GM21619 (cell line): ENCODE data around the gene AIFM1.

Experiments
- ATAC-seq: cut with Tn5 transposase; IDR thresholded peaks from one replicate; pipeline ENCODE4 v1.9.1; 2021; ENCODE audit not compliant: unreplicated experiment

Gene AIFM1

GRCh38 chrX:130171446-130172126 lies 5.9 kb upstream of the AIFM1 start, which contains the start of gene RAB33A:
TSS of gene RAB33A (plus strand) at chrX:130171962. CDS start at chrX:130172063, 101 bp downstream.
- ATAC-seq: no peak

- peak; percentile 73 for ATAC-seq
Observed at GRCh38 chrX:130170752-130171445, 5.3 kb upstream of the AIFM1 start.

- ATAC-seq: no peak
Observed at GRCh38 chrX:130167040-130167439, 1.4 kb upstream of the AIFM1 start.

- no peak for ATAC-seq
Observed at GRCh38 chrX:130166503-130166777, 799 bp upstream of the AIFM1 start.

GRCh38 chrX:130165181-130165702 lies 399 bp downstream of the AIFM1 start:
- no peak for ATAC-seq

GRCh38 chrX:130163398-130163797 lies 2.2 kb downstream of the AIFM1 start:
- ATAC-seq: no peak

GRCh38 chrX:130162094-130162735 lies 3.4 kb downstream of the AIFM1 start:
- no peak for ATAC-seq

- ATAC-seq: no peak
Observed at GRCh38 chrX:130159776-130160175, 5.9 kb downstream of the AIFM1 start.

- ATAC-seq: no peak
Observed at GRCh38 chrX:130158311-130158710, 7.3 kb downstream of the AIFM1 start.

- ATAC-seq: no peak
Observed at GRCh38 chrX:130155564-130155963, 10.1 kb downstream of the AIFM1 start.

- no peak for ATAC-seq
Observed at GRCh38 chrX:130147631-130148030, 18.0 kb downstream of the AIFM1 start.

GRCh38 chrX:130145123-130145522 lies 20.5 kb downstream of the AIFM1 start:
- no peak for ATAC-seq

GRCh38 chrX:130144509-130144908 lies 21.1 kb downstream of the AIFM1 start:
- no peak for ATAC-seq

GRCh38 chrX:130139474-130140201 lies 26.0 kb downstream of the AIFM1 start:
- ATAC-seq: no peak

GRCh38 chrX:130136961-130137360 lies 28.7 kb downstream of the AIFM1 start:
- ATAC-seq: no peak

GRCh38 chrX:130136496-130136895 lies 29.1 kb downstream of the AIFM1 start:
- no peak for ATAC-seq

- ATAC-seq: no peak
Observed at GRCh38 chrX:130130990-130131389, 34.7 kb downstream of the AIFM1 start.

- no peak for ATAC-seq
Observed at GRCh38 chrX:130125091-130125874, 40.4 kb downstream of the AIFM1 start.

- no peak for ATAC-seq
Observed at GRCh38 chrX:130124577-130124976, 41.1 kb downstream of the AIFM1 start.

GRCh38 chrX:130121505-130121800 lies 44.2 kb downstream of the AIFM1 start:
- no peak for ATAC-seq
